K562 (cell line): ENCODE data around the gene FUT2. TPM values are rescaled to one million over a fixed set of nuclear protein-coding genes. Genes with fewer than 3 reads are reported as not detected.

ENCODE experiments used
- CXXC5 ChIP-seq: fragments of 250-450 bp; sonication (Bioruptor Pico); IDR thresholded peaks from 2 replicates; pipeline ENCODE4 v1.8.0; 2022; ENCODE audit warnings: inconsistent platforms, mild to moderate bottlenecking, moderate library complexity
- KLF6 ChIP-seq: fragments of 250-450 bp; sonication (Bioruptor Pico); IDR thresholded peaks from 2 replicates; pipeline ENCODE4 v1.4.0; 2020; ENCODE audit warnings: mild to moderate bottlenecking, moderate library complexity, borderline replicate concordance
- NFXL1 ChIP-seq: fragments of 450-650 bp; formaldehyde crosslinking; IDR thresholded peaks from 2 replicates; pipeline ENCODE4 v1.4.0; 2021; ENCODE audit warnings: mild to moderate bottlenecking
- RCOR1 ChIP-seq, 2 experiments: IDR thresholded peaks; 2 replicates each; pipeline ENCODE4 v1.6.1; 2012; ENCODE audit warnings: low read depth in 2 of 2, low read length in 2 of 2, borderline replicate concordance in 1 of 2, improper control_type of control experiment in 1 of 2
- SLC30A9 ChIP-seq: fragments of 250-450 bp; sonication (Bioruptor Pico); IDR thresholded peaks from 2 replicates; pipeline ENCODE4 v1.8.0; 2022; ENCODE audit warnings: mild to moderate bottlenecking, moderate library complexity
- TAF9B ChIP-seq: fragments of 450-650 bp; IDR thresholded peaks from 2 replicates; pipeline ENCODE4 v1.6.1; 2018; ENCODE audit warnings: mild to moderate bottlenecking; ENCODE audit not compliant: partially characterized antibody
- ZNF282 ChIP-seq: sonication (generic); formaldehyde crosslinking; IDR thresholded peaks from 2 replicates; pipeline ENCODE4 v1.8.1; 2023; ENCODE audit warnings: missing genetic modification reagents
- ZNF354B ChIP-seq: fragments of 250-450 bp; sonication (Bioruptor Pico); IDR thresholded peaks from 2 replicates; pipeline ENCODE4 v1.4.0; 2020
- ZNF589 ChIP-seq: fragments of 200-800 bp; sonication (Bioruptor generic); IDR thresholded peaks from 2 replicates; pipeline ENCODE4 v1.6.1; 2016; ENCODE audit warnings: low read depth, missing genetic modification characterization, missing compliant biosample characterization
- polyA plus RNA-seq, 8 experiments: library from polyadenylated mRNA; depleted of rRNA in 4 of 8; stranded (reverse) in 5 of 8; unstranded in 3 of 8; fragments of >200 nt; fragmentation: Nextera tagmentation in 2 of 8; fragmentation: Illumina TruSeq in 1 of 8; extraction: Ambion mirVana in 2 of 8; extraction: Trizol in 1 of 8; gene quantifications; 2 replicates each; pipeline versions ENCODE4 v1.2.1 to v1.2.3, GENCODE V29; 2011 to 2014; ENCODE audit warnings: inconsistent platforms in 1 of 8, missing spikeins in 1 of 8
- total RNA-seq, 7 experiments: library from RNA; depleted of rRNA in 6 of 7; stranded (reverse); fragments of >200 nt in 6 of 7; fragmentation: Illumina TruSeq in 2 of 7; extraction: Trizol in 2 of 7; gene quantifications; 2 replicates each; pipeline versions ENCODE4 v1.2.1 to v1.2.3, GENCODE V29; 2011 to 2021; ENCODE audit warnings: low replicate concordance in 1 of 7
- TF ChIP-seq, protein P1 (sequence below): IDR thresholded peaks from 2 replicates; pipeline ENCODE4 v1.6.1; 2011; ENCODE audit not compliant: insufficient read length; ENCODE audit errors: extremely low read depth
- TF ChIP-seq, protein P2 (sequence below): fragments of 250-450 bp; sonication (Bioruptor Pico); IDR thresholded peaks from 2 replicates; pipeline ENCODE4 v1.4.0; 2020; ENCODE audit warnings: mild to moderate bottlenecking
- TF ChIP-seq, protein P3 (sequence below), 2 experiments: fragments of 450-650 bp in 1 of 2; sonication (generic) in 1 of 2; formaldehyde crosslinking in 1 of 2; IDR thresholded peaks in 1 of 2; conservative IDR thresholded peaks in 1 of 2; 2 replicates each; pipeline versions ENCODE4 v1.6.1 to v1.8.1; 2016 to 2023; ENCODE audit warnings: mild to moderate bottlenecking in 2 of 2, moderate library complexity in 2 of 2, inconsistent platforms in 1 of 2, missing genetic modification reagents in 1 of 2
- TF ChIP-seq, protein P4 (sequence below), 2 experiments: IDR thresholded peaks in 1 of 2; conservative IDR thresholded peaks in 1 of 2; 2 replicates each; pipeline ENCODE4 v1.6.1; 2016; ENCODE audit warnings: low read depth in 2 of 2, mild to moderate bottlenecking in 1 of 2, missing compliant biosample characterization in 1 of 2, missing genetic modification characterization in 1 of 2, moderate library complexity in 1 of 2
- TF ChIP-seq, protein P5 (sequence below): fragments of 250-450 bp; sonication (Bioruptor Pico); IDR thresholded peaks from 2 replicates; pipeline ENCODE4 v1.9.0; 2021; ENCODE audit warnings: mild to moderate bottlenecking
- TF ChIP-seq, protein P6 (sequence below): fragments of 250-450 bp; sonication (Bioruptor Pico); IDR thresholded peaks from 2 replicates; pipeline ENCODE4 v1.4.0; 2020; ENCODE audit warnings: borderline replicate concordance

The FUT2 gene
- total and polyA plus RNA-seq, 9 of the 15 experiments (the other 6 are each of a cell fraction or from before 2014, with no cell fraction given): 0.03 to 0.04 TPM; not detected in 7

DNA sequence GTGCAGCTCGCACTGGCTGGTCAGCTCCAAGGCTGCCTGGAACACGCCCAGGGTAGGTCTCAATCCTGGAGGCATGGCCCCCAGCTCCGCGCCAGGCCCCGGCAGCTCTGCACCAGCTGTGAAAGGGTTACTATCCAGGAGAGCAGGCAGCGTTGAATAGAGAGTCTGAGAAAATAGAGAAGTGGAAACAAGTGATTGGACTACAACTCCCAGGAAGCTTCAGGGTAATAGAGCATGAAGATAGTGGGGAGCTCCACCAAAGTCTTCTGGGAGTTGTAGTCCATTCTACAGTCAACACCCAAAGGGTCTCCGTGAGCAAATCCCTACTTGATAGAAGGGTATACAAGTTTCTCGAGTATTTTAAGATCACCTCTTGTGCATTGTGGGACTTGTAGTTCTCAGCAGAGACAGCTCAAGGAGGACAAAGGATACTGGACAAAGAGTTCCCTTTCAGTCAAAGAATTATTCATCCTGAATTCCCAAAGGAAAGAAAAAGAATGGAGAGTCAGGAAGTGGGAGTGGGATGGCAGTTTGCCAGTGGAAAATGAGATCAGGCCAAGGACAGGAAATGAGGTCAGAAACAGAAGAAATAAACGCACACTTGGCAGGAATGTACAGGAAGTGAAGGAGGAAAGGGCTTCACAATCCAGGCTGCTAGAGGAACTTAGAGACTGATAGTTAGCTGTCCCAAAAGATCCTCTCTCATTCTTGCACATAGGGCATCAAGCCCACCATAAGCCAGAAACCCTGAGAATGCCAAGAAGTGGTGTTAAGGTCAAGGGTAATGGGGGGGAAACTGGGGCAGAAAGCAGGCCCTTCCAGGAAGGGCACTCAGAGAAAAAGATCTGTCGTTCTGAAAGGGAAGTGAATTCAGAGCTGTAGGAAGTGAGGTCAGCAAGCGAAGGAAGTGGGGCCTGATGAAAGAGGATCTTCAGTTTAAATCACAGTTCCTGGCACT is 29.3 kb downstream of the FUT2 start (continued):
- TF ChIP-seq ZNF589 (CRISPR knock-in tag) (peak; percentile 61; the same call in 1 of the 2 replicates), ZNF282 (CRISPR knock-in tag) (no peak), SLC30A9 (CRISPR knock-in tag) (no peak), CXXC5 (CRISPR knock-in tag) (0 out of 2 replicates have a peak, but pooled peaks have one; percentile 19), TAF9B (no peak), NFXL1 (no peak), KLF6 (no peak; the same call in 1 of the 2 replicates), ZNF354B (CRISPR knock-in tag) (0 out of 2 replicates have a peak, but pooled peaks have one; percentile 21), RCOR1 (IDR thresholded peaks at IDR 0.05; ENCODE audit: borderline replicate concordance in 1 of 2, low read depth in 2 of 2, low read length in 2 of 2) (no peak)
- TF ChIP-seq, protein P1, sequence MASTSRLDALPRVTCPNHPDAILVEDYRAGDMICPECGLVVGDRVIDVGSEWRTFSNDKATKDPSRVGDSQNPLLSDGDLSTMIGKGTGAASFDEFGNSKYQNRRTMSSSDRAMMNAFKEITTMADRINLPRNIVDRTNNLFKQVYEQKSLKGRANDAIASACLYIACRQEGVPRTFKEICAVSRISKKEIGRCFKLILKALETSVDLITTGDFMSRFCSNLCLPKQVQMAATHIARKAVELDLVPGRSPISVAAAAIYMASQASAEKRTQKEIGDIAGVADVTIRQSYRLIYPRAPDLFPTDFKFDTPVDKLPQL: no peak
- TF ChIP-seq, protein P2, sequence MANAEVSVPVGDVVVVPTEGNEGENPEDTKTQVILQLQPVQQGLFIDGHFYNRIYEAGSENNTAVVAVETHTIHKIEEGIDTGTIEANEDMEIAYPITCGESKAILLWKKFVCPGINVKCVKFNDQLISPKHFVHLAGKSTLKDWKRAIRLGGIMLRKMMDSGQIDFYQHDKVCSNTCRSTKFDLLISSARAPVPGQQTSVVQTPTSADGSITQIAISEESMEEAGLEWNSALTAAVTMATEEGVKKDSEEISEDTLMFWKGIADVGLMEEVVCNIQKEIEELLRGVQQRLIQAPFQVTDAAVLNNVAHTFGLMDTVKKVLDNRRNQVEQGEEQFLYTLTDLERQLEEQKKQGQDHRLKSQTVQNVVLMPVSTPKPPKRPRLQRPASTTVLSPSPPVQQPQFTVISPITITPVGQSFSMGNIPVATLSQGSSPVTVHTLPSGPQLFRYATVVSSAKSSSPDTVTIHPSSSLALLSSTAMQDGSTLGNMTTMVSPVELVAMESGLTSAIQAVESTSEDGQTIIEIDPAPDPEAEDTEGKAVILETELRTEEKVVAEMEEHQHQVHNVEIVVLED (CRISPR knock-in tag): no peak
- TF ChIP-seq, protein P3, sequence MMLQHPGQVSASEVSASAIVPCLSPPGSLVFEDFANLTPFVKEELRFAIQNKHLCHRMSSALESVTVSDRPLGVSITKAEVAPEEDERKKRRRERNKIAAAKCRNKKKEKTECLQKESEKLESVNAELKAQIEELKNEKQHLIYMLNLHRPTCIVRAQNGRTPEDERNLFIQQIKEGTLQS (IDR thresholded peaks at IDR 0.05): peak; percentile 62
- TF ChIP-seq, protein P3 (CRISPR knock-in tag; conservative IDR thresholded peaks at IDR 0.05): 0 out of 2 replicates have a peak, but pooled peaks have one; percentile 25
- TF ChIP-seq, protein P4, sequence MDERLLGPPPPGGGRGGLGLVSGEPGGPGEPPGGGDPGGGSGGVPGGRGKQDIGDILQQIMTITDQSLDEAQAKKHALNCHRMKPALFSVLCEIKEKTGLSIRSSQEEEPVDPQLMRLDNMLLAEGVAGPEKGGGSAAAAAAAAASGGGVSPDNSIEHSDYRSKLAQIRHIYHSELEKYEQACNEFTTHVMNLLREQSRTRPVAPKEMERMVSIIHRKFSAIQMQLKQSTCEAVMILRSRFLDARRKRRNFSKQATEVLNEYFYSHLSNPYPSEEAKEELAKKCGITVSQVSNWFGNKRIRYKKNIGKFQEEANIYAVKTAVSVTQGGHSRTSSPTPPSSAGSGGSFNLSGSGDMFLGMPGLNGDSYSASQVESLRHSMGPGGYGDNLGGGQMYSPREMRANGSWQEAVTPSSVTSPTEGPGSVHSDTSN (CRISPR knock-in tag; IDR thresholded peaks at IDR 0.05; ENCODE audit: low read depth): no peak
- TF ChIP-seq, protein P4 (tag; conservative IDR thresholded peaks at IDR 0.05; ENCODE audit: low read depth): no peak
- TF ChIP-seq, protein P5, sequence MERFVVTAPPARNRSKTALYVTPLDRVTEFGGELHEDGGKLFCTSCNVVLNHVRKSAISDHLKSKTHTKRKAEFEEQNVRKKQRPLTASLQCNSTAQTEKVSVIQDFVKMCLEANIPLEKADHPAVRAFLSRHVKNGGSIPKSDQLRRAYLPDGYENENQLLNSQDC (CRISPR knock-in tag): no peak
- TF ChIP-seq, protein P6, sequence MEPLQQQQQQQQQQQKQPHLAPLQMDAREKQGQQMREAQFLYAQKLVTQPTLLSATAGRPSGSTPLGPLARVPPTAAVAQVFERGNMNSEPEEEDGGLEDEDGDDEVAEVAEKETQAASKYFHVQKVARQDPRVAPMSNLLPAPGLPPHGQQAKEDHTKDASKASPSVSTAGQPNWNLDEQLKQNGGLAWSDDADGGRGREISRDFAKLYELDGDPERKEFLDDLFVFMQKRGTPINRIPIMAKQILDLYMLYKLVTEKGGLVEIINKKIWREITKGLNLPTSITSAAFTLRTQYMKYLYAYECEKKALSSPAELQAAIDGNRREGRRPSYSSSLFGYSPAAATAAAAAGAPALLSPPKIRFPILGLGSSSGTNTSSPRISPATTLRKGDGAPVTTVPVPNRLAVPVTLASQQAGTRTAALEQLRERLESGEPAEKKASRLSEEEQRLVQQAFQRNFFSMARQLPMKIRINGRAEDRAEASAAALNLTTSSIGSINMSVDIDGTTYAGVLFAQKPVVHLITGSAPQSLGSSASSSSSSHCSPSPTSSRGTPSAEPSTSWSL: no peak
